OCI-LY7 (cell line): ENCODE results near the gene PIP4K2A. TPM values are rescaled to one million over a fixed set of nuclear protein-coding genes. Genes with fewer than 3 reads are reported as not detected.

Experiments used
- BruUV-seq: library from RNA; stranded (reverse); fragments of 400-500 nt; replicated peaks from 2 replicates; lab custom pipeline; 2021; lab: Mats Ljungman, UMichigan
- CTCF ChIA-PET: fragments of 300-600 bp; sonication (Branson Sonifier 250); formaldehyde crosslinking; loops from one replicate; lab custom pipeline; 2022; ENCODE audit warnings: antibody characterized with exemption; ENCODE audit not compliant: unreplicated experiment; lab: Charles Lee
- POLR2A ChIA-PET: fragments of 300-600 bp; sonication (Branson Sonifier 250); formaldehyde crosslinking; loops from one replicate; lab custom pipeline; 2022; ENCODE audit warnings: antibody characterized with exemption; lab: Charles Lee
- DNase-seq: peaks from one replicate; pipeline ENCODE4 v3.0.0-alpha.2; 2015; ENCODE audit warnings: low spot score
- H2AFZ ChIP-seq: fragments of 200-600 bp; sonication (generic), shearing (Covaris generic); 2 replicates; pipeline ENCODE4 v1.6.1; 2014; ENCODE audit warnings: mild to moderate bottlenecking, antibody characterized with exemption, low read length, moderate library complexity
- H3K27ac ChIP-seq: fragments of 200-600 bp; sonication (generic); 2 replicates; pipeline ENCODE4 v1.5.1; 2014; ENCODE audit warnings: mixed run types, low read depth, mild to moderate bottlenecking, moderate library complexity, low read length, inconsistent platforms; ENCODE audit not compliant: poor library complexity, severe bottlenecking
- H3K36me3 ChIP-seq: fragments of 200-600 bp; sonication (generic); 2 replicates; pipeline ENCODE4 v1.6.1; 2014; ENCODE audit warnings: mild to moderate bottlenecking, antibody characterized with exemption, low read length, moderate library complexity, mixed read lengths; ENCODE audit not compliant: insufficient read depth
- H3K4me1 ChIP-seq: fragments of 200-600 bp; sonication (generic); 2 replicates; pipeline ENCODE4 v1.5.1; 2014; ENCODE audit warnings: mild to moderate bottlenecking, low read length; ENCODE audit not compliant: insufficient read depth, poor library complexity, severe bottlenecking
- H3K4me2 ChIP-seq: fragments of 200-600 bp; sonication (generic); 2 replicates; pipeline ENCODE4 v1.6.1; 2014; ENCODE audit warnings: mild to moderate bottlenecking, low read length
- H3K4me3 ChIP-seq: fragments of 200-600 bp; sonication (generic); 2 replicates; pipeline ENCODE4 v1.5.1; 2014; ENCODE audit warnings: mild to moderate bottlenecking, low read depth, low read length; ENCODE audit not compliant: poor library complexity, severe bottlenecking
- H3K79me2 ChIP-seq: fragments of 200-600 bp; sonication (generic); 2 replicates; pipeline ENCODE4 v1.6.1; 2016; ENCODE audit warnings: low read depth, mild to moderate bottlenecking, low read length, moderate library complexity, mixed read lengths; ENCODE audit not compliant: insufficient read depth
- H3K9me2 ChIP-seq: fragments of 200-600 bp; sonication (generic); 2 replicates; pipeline ENCODE4 v1.6.1; 2016; ENCODE audit warnings: mild to moderate bottlenecking, low read length, mixed read lengths; ENCODE audit not compliant: insufficient read depth
- H3K9me3 ChIP-seq: fragments of 200-600 bp; sonication (generic); 2 replicates; pipeline ENCODE4 v1.6.1; 2014; ENCODE audit warnings: mild to moderate bottlenecking, mixed run types, low read length, mixed read lengths
- H4K20me1 ChIP-seq: fragments of 200-600 bp; sonication (generic); 2 replicates; pipeline ENCODE4 v1.6.1; 2014; ENCODE audit warnings: mild to moderate bottlenecking, antibody characterized with exemption, low read length, moderate library complexity, mixed read lengths; ENCODE audit not compliant: insufficient read depth
- EZH2phosphoT487 ChIP-seq: fragments of 200-600 bp; sonication (generic); IDR thresholded peaks from 2 replicates; pipeline ENCODE4 v1.6.1; 2018; ENCODE audit warnings: low read depth, borderline replicate concordance, mild to moderate bottlenecking, mixed run types, antibody characterized with exemption, low read length, moderate library complexity, mixed read lengths
- intact Hi-C: fragments of 100-400 bp; cut with micrococcal nuclease; formaldehyde crosslinking; loops from one replicate; pipeline ENCODE4 v1.10.0; 2022; ENCODE audit not compliant: unreplicated experiment
- total RNA-seq, 2 experiments: library from RNA; depleted of rRNA in 1 of 2; stranded (reverse); fragments of >200 nt in 1 of 2; shearing (Covaris generic) in 1 of 2; gene quantifications; 2 replicates each; pipeline ENCODE4 v1.2.3, GENCODE V29; 2014 to 2022
- TF ChIP-seq, protein P1 (sequence below): fragments of 200-600 bp; sonication (generic); conservative IDR thresholded peaks from 2 replicates; pipeline ENCODE4 v1.5.1; 2014; ENCODE audit warnings: mild to moderate bottlenecking, antibody characterized with exemption, low read length, moderate library complexity, mixed read lengths

The PIP4K2A gene
- total RNA-seq, 2 experiments from 2014 or later: 32.5 to 42.6 TPM

DNA sequence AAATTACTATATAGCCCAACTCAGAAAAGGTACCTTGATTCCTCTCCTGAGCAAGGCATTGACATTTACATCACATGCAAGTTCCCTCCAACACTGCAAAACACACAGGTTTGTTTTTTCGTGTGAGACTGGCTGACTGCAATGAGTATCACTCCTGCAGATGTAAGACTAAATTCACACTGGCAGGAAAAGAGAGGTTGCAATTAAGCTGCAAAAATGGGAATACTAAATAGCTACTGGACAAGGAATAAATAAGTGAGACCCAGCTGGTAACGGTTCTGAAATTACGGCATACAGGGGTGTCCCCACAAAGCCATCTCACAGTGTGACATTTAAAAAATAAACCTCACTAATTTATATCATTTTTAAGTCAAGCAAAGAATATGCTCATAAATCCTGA, 97.3 kb downstream of the PIP4K2A start:
- Histone ChIP-seq H3K4me3 (peak overlapping the region; percentile 26), H4K20me1 (no peaks in the 10 kb centered on the region), H3K9me3 (no peaks in the 10 kb centered on the region), H3K9me2 (no peaks in the 10 kb centered on the region), H3K27ac (peak overlapping the region; percentile 60), H3K79me2 (peaks cover 37% of the 10 kb centered on the region; the same call in 1 of the 2 replicates), H2AFZ (peak overlapping the region; percentile 5; the same call in 1 of the 2 replicates), H3K36me3 (no peaks in the 10 kb centered on the region), H3K4me2 (peak overlapping the region; percentile 61), H3K4me1 (peaks cover 51% of the 10 kb centered on the region)
- TF ChIP-seq, protein P1, sequence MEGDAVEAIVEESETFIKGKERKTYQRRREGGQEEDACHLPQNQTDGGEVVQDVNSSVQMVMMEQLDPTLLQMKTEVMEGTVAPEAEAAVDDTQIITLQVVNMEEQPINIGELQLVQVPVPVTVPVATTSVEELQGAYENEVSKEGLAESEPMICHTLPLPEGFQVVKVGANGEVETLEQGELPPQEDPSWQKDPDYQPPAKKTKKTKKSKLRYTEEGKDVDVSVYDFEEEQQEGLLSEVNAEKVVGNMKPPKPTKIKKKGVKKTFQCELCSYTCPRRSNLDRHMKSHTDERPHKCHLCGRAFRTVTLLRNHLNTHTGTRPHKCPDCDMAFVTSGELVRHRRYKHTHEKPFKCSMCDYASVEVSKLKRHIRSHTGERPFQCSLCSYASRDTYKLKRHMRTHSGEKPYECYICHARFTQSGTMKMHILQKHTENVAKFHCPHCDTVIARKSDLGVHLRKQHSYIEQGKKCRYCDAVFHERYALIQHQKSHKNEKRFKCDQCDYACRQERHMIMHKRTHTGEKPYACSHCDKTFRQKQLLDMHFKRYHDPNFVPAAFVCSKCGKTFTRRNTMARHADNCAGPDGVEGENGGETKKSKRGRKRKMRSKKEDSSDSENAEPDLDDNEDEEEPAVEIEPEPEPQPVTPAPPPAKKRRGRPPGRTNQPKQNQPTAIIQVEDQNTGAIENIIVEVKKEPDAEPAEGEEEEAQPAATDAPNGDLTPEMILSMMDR: no peak
- TF ChIP-seq EZH2phosphoT487: no peak
- CTCF ChIA-PET: no interaction called here
- no peak for DNase-seq
- intact Hi-C loops: loop anchor here (5.0 kb wide), 2 partner anchors 65 to 95 kb away; partner anchors contain the start of gene PIP4K2A
- no TSS peak for BruUV-seq
- POLR2A ChIA-PET: interaction anchor here (1.4 to 4.1 kb wide), 4 partner anchors 9 to 45 kb away, joined by 3 to 31 read pairs (median 8); no protein-coding TSS in a partner anchor

DNA sequence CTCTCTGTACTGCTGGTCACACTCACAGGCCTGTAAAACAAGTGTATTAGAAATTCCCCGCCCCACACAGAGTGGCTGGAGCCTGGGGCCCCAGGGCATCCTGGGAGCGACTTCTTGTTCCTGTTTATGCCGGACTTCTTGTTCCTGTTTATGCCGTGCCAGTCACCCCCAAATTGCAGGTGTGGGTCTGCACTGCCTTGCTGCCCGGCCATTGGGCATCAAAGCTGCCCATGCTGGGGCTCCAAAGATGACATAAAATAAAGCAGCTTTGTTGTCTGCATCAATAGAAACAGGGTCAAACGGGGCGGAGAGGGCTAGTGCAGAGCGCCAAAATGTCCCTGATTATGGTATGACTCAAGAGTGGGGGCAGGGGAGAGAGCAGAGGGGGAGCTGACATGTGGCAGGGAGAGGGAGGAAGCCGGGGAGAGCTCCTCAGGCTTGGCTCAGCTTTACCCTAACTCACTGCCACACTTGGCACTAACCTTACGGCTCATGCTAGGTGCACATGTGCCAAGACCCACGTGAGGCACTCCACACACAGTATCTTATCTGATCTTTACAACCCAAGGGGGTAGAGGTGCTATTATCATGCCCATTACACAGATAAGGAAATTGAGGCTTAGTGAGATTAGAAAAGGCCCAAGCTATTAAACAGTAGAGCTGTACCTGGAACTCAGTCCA, 98.4 kb downstream of the PIP4K2A start:
- POLR2A ChIA-PET: interaction anchor here (0.7 to 4.1 kb wide), 10 partner anchors 10 to 96 kb away, joined by 3 to 31 read pairs (median 4); no protein-coding TSS in a partner anchor
- H3K4me1 ChIP-seq: peaks cover 62% of the 10 kb centered on the region
- peak overlapping the region; percentile 89 for H2AFZ ChIP-seq
- H3K9me2 ChIP-seq: no peaks in the 10 kb centered on the region
- H3K9me3 ChIP-seq: no peaks in the 10 kb centered on the region; the same call in 1 of the 2 replicates
- peak overlapping the region; percentile 79 for H3K4me2 ChIP-seq
- peaks cover 3% of the 10 kb centered on the region for H3K36me3 ChIP-seq
- no peaks in the 10 kb centered on the region for H4K20me1 ChIP-seq
- H3K79me2 ChIP-seq: peaks cover 37% of the 10 kb centered on the region; the same call in 1 of the 2 replicates
- TF ChIP-seq, protein P1: no peak
- no peak for TF ChIP-seq EZH2phosphoT487
- intact Hi-C loops: loop anchor here (5.0 kb wide), 2 partner anchors 66 to 96 kb away; partner anchors contain the start of gene PIP4K2A
- peak; percentile 80 for DNase-seq
- CTCF ChIA-PET: interaction anchor here (1.2 kb wide), 1 partner anchor 11 kb away, joined by 3 read pairs; no protein-coding TSS in a partner anchor
- H3K4me3 ChIP-seq: peak overlapping the region; percentile 65
- peak overlapping the region; percentile 60 for H3K27ac ChIP-seq
- no TSS peak for BruUV-seq
